Measurements from ENCODE around the gene RAPGEF2.
A peak's percentile ranks its signal among the peaks of the same experiment; 100 is the strongest.

Gene RAPGEF2

GRCh38 chr4:159264057-159264456, 161.2 kb downstream of the RAPGEF2 start:
- no peak overlapping the region for H3K4me3 ChIP-seq (ENCODE audit: low read depth, low read length)
- no peaks in the 10 kb centered on the region for H3K27me3 ChIP-seq (ENCODE audit: insufficient read depth, low read length)
- no peak overlapping the region for H3K27ac ChIP-seq (ENCODE audit: low read depth, low read length)
- no peaks in the 10 kb centered on the region for H3K36me3 ChIP-seq (ENCODE audit: insufficient read depth, low read length)
- H2AFZ ChIP-seq (ENCODE audit: low read length, unreplicated experiment): no peak overlapping the region
- H3K4me1 ChIP-seq (ENCODE audit: control insufficient read depth, insufficient read depth, low read length, unreplicated experiment): peaks cover 21% of the 10 kb centered on the region
- no peaks in the 10 kb centered on the region for H3K79me2 ChIP-seq (ENCODE audit: control insufficient read depth, insufficient read depth, low read length, unreplicated experiment)

DNA sequence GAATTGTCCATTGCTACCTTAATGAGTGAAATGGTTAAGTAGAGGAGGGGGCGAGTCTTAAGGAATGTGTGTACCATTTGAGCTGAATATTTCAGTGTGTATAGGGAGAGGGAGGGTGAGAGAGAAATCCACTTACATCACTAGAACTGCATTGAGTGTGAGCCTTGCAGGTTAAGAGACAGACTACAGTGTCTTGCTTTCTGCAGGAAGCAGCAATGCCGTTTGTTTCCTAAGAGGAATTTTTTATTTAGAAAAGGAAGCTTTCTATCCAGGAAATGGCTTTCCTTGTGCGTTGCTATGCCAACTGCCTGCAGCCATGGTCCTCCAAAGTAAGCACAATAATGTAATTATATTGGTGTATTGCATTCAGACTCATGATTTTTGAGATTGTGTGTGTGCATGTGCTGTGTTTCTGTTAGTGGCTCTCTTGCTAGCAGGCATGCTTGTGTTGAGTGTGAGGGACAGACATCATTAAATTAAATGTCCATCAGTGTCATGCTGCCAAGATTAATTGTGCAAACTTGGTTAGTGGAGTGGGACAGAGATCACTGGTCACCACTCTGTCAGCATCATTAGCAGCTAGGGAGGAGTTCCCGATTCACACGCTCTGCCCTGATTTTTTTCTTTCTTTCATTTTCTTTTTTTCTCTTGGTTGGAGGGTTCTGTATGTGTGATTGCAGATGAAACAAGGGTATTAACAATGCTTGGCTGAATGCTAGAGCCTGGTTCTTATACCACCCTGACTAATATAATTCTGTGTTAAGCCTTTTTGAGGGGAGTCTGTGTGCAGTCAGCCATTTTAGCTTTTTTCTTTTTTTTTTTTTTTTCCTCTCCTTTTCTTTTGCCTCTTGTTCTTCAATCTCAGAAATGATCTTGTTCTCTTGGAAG, 164.3 kb downstream of the RAPGEF2 start:
- Histone ChIP-seq H3K27ac (ENCODE audit: low read depth, low read length) (peak overlapping the region; percentile 4; the same call in 1 of the 2 replicates), H3K4me1 (ENCODE audit: control insufficient read depth, insufficient read depth, low read length, unreplicated experiment) (peaks cover 22% of the 10 kb centered on the region), H3K27me3 (ENCODE audit: insufficient read depth, low read length) (no peaks in the 10 kb centered on the region), H2AFZ (ENCODE audit: low read length, unreplicated experiment) (peak overlapping the region; percentile 13), H3K4me3 (ENCODE audit: low read depth, low read length) (peak overlapping the region; percentile 47), H3K36me3 (ENCODE audit: insufficient read depth, low read length) (no peaks in the 10 kb centered on the region), H3K79me2 (ENCODE audit: control insufficient read depth, insufficient read depth, low read length, unreplicated experiment) (no peaks in the 10 kb centered on the region)

DNA sequence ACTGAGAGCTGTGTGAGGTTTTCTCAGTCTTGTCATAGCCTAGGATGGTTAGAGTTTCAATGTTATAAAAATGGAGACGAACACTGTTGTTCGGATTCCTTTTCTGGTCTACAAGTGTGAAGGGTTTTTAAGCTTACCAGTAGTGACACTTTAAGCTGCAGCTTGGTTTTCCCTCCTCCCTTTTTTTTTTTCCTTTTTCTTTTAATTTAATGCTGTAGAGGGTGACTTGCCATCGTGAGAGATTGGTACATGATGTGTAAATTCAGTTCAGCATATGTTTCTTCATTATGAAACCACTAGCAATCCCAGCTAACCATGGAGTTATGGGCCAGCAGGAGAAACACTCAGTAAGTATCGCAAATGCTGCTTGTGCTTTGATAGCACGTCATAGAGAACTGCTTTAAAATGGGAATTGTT, 165.0 kb downstream of the RAPGEF2 start:
- Histone ChIP-seq H3K4me3 (ENCODE audit: low read depth, low read length) (peak overlapping the region; percentile 47), H3K27me3 (ENCODE audit: insufficient read depth, low read length) (no peaks in the 10 kb centered on the region), H3K36me3 (ENCODE audit: insufficient read depth, low read length) (no peaks in the 10 kb centered on the region), H3K4me1 (ENCODE audit: control insufficient read depth, insufficient read depth, low read length, unreplicated experiment) (peaks cover 28% of the 10 kb centered on the region), H3K79me2 (ENCODE audit: control insufficient read depth, insufficient read depth, low read length, unreplicated experiment) (no peaks in the 10 kb centered on the region), H2AFZ (ENCODE audit: low read length, unreplicated experiment) (peak overlapping the region; percentile 13), H3K27ac (ENCODE audit: low read depth, low read length) (peak overlapping the region; percentile 4; the same call in 1 of the 2 replicates)

GRCh38 chr4:159268607-159269006, 165.7 kb downstream of the RAPGEF2 start:
- Histone ChIP-seq H3K4me3 (ENCODE audit: low read depth, low read length) (no peak overlapping the region), H2AFZ (ENCODE audit: low read length, unreplicated experiment) (no peak overlapping the region), H3K27ac (ENCODE audit: low read depth, low read length) (no peak overlapping the region), H3K36me3 (ENCODE audit: insufficient read depth, low read length) (no peaks in the 10 kb centered on the region), H3K27me3 (ENCODE audit: insufficient read depth, low read length) (no peaks in the 10 kb centered on the region), H3K79me2 (ENCODE audit: control insufficient read depth, insufficient read depth, low read length, unreplicated experiment) (no peaks in the 10 kb centered on the region), H3K4me1 (ENCODE audit: control insufficient read depth, insufficient read depth, low read length, unreplicated experiment) (peaks cover 34% of the 10 kb centered on the region)

- Histone ChIP-seq H3K79me2 (ENCODE audit: control insufficient read depth, insufficient read depth, low read length, unreplicated experiment) (no peaks in the 10 kb centered on the region), H3K4me3 (ENCODE audit: low read depth, low read length) (no peak overlapping the region), H2AFZ (ENCODE audit: low read length, unreplicated experiment) (no peak overlapping the region), H3K4me1 (ENCODE audit: control insufficient read depth, insufficient read depth, low read length, unreplicated experiment) (peaks cover 39% of the 10 kb centered on the region), H3K27ac (ENCODE audit: low read depth, low read length) (no peak overlapping the region), H3K36me3 (ENCODE audit: insufficient read depth, low read length) (no peaks in the 10 kb centered on the region), H3K27me3 (ENCODE audit: insufficient read depth, low read length) (no peaks in the 10 kb centered on the region)
Observed at GRCh38 chr4:159269116-159269515, 166.2 kb downstream of the RAPGEF2 start.

- Histone ChIP-seq H3K79me2 (ENCODE audit: control insufficient read depth, insufficient read depth, low read length, unreplicated experiment) (no peaks in the 10 kb centered on the region), H3K27ac (ENCODE audit: low read depth, low read length) (no peak overlapping the region), H3K4me1 (ENCODE audit: control insufficient read depth, insufficient read depth, low read length, unreplicated experiment) (peaks cover 47% of the 10 kb centered on the region), H3K36me3 (ENCODE audit: insufficient read depth, low read length) (no peaks in the 10 kb centered on the region), H2AFZ (ENCODE audit: low read length, unreplicated experiment) (no peak overlapping the region), H3K4me3 (ENCODE audit: low read depth, low read length) (no peak overlapping the region), H3K27me3 (ENCODE audit: insufficient read depth, low read length) (no peaks in the 10 kb centered on the region)
Observed at GRCh38 chr4:159269956-159270355, 167.1 kb downstream of the RAPGEF2 start.

GRCh38 chr4:159271856-159272255, 169.0 kb downstream of the RAPGEF2 start:
- H3K36me3 ChIP-seq (ENCODE audit: insufficient read depth, low read length): no peaks in the 10 kb centered on the region

DNA sequence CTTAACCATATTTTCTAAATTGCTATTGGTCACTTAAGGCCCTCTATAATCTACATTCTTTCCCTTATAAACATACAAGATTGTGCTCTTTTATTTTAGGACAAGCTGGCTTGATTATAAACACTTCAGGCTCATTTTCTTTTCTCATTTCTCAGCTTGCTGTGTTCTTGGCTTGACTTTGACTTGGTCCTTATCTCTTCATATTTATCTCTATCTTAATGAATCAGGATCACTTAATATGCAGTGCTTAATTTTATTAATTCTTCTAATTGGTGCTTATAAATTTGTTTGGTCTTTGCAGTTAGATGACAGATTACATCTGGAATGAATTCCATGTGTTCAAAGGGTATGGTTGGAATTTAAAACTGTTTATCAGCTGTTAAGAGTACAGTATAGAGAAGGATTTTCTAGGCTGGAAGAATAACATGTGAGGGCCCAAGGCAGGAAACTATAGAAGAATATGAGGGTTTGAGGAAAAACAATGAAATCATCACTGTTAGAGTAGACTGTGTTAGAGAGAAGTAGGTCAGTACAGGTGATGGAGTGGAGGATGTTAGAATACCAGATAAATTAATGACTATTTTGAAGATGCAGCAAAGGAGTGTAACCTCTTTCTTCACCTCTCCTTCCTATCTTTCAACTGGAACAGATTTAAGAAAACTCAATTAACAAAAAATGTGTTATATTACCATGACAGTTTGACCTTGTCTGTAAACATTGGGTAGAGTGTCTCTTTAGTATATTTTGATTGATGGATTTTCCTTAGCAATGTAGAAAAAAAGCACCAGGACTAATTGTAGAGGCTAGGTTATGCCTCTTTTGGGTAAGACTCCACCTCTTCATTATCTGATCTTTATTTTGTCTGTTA, 169.6 kb downstream of the RAPGEF2 start:
- Histone ChIP-seq H3K79me2 (ENCODE audit: control insufficient read depth, insufficient read depth, low read length, unreplicated experiment) (no peaks in the 10 kb centered on the region), H2AFZ (ENCODE audit: low read length, unreplicated experiment) (no peak overlapping the region), H3K36me3 (ENCODE audit: insufficient read depth, low read length) (no peaks in the 10 kb centered on the region), H3K27ac (ENCODE audit: low read depth, low read length) (peak overlapping the region; percentile 28), H3K27me3 (ENCODE audit: insufficient read depth, low read length) (no peaks in the 10 kb centered on the region), H3K4me3 (ENCODE audit: low read depth, low read length) (no peak overlapping the region), H3K4me1 (ENCODE audit: control insufficient read depth, insufficient read depth, low read length, unreplicated experiment) (peaks cover 43% of the 10 kb centered on the region)

More at GRCh38 chr4:159271856-159272255, 169.0 kb downstream of the RAPGEF2 start:
- Histone ChIP-seq H3K79me2 (ENCODE audit: control insufficient read depth, insufficient read depth, low read length, unreplicated experiment) (no peaks in the 10 kb centered on the region), H3K27me3 (ENCODE audit: insufficient read depth, low read length) (no peaks in the 10 kb centered on the region), H2AFZ (ENCODE audit: low read length, unreplicated experiment) (no peak overlapping the region), H3K27ac (ENCODE audit: low read depth, low read length) (no peak overlapping the region), H3K4me1 (ENCODE audit: control insufficient read depth, insufficient read depth, low read length, unreplicated experiment) (peaks cover 49% of the 10 kb centered on the region), H3K4me3 (ENCODE audit: low read depth, low read length) (no peak overlapping the region)

GRCh38 chr4:159273141-159273438, 170.2 kb downstream of the RAPGEF2 start:
- H3K27me3 ChIP-seq (ENCODE audit: insufficient read depth, low read length): no peaks in the 10 kb centered on the region
- no peaks in the 10 kb centered on the region for H3K36me3 ChIP-seq (ENCODE audit: insufficient read depth, low read length)
- H3K27ac ChIP-seq (ENCODE audit: low read depth, low read length): peak overlapping the region; percentile 28
- H3K79me2 ChIP-seq (ENCODE audit: control insufficient read depth, insufficient read depth, low read length, unreplicated experiment): no peaks in the 10 kb centered on the region
- H3K4me3 ChIP-seq (ENCODE audit: low read depth, low read length): 0 out of 2 replicates have a peak overlapping the region, but pooled peaks have one; percentile 4
- H2AFZ ChIP-seq (ENCODE audit: low read length, unreplicated experiment): no peak overlapping the region
- peaks cover 39% of the 10 kb centered on the region for H3K4me1 ChIP-seq (ENCODE audit: control insufficient read depth, insufficient read depth, low read length, unreplicated experiment)

GRCh38 chr4:159273841-159274240, 171.0 kb downstream of the RAPGEF2 start:
- Histone ChIP-seq H3K27me3 (ENCODE audit: insufficient read depth, low read length) (no peaks in the 10 kb centered on the region), H3K4me1 (ENCODE audit: control insufficient read depth, insufficient read depth, low read length, unreplicated experiment) (peaks cover 32% of the 10 kb centered on the region), H3K4me3 (ENCODE audit: low read depth, low read length) (no peak overlapping the region), H3K79me2 (ENCODE audit: control insufficient read depth, insufficient read depth, low read length, unreplicated experiment) (no peaks in the 10 kb centered on the region), H3K27ac (ENCODE audit: low read depth, low read length) (peak overlapping the region; percentile 28), H2AFZ (ENCODE audit: low read length, unreplicated experiment) (no peak overlapping the region), H3K36me3 (ENCODE audit: insufficient read depth, low read length) (no peaks in the 10 kb centered on the region)

Data from ACC112 (cell line).